ENCODE data around the gene LPGAT1.

The LPGAT1 gene

GRCh38 chr1:211741788-211742187 is 88.8 kb downstream of the LPGAT1 start:
- no peak for TF ChIP-seq CTCF (IDR thresholded peaks at IDR 0.05)

GRCh38 chr1:211741116-211741515 is 89.4 kb downstream of the LPGAT1 start:
- no peak; the same call in 1 of the 2 replicates for TF ChIP-seq CTCF (IDR thresholded peaks at IDR 0.05)

- no peak for TF ChIP-seq CTCF (IDR thresholded peaks at IDR 0.05)
Measured at GRCh38 chr1:211739671-211740411, 90.7 kb downstream of the LPGAT1 start.

GRCh38 chr1:211738691-211739301 is 91.8 kb downstream of the LPGAT1 start:
- TF ChIP-seq CTCF (IDR thresholded peaks at IDR 0.05) = no peak

- TF ChIP-seq CTCF (IDR thresholded peaks at IDR 0.05) = no peak
Measured at GRCh38 chr1:211738096-211738690, 92.4 kb downstream of the LPGAT1 start.

GRCh38 chr1:211737115-211738035 is 93.2 kb downstream of the LPGAT1 start:
- TF ChIP-seq CTCF (IDR thresholded peaks at IDR 0.05) = no peak

- TF ChIP-seq CTCF (IDR thresholded peaks at IDR 0.05) = no peak
Measured at GRCh38 chr1:211736351-211736915, 94.1 kb downstream of the LPGAT1 start.

Data from LNCAP (cell line).